Type B pancreatic cell (in vitro differentiated cells): ENCODE data around the gene LRTM2. TPM values are rescaled to one million over a fixed set of nuclear protein-coding genes. Genes with fewer than 3 reads are reported as not detected.

ENCODE experiments used
- DNase-seq: peaks from one replicate; pipeline ENCODE4 v3.0.0; 2021; ENCODE audit warnings: mixed read lengths; ENCODE audit not compliant: unreplicated experiment; ENCODE audit errors: extremely low spot score
- H3K27ac Mint-ChIP-seq: 2 replicates; pipeline ENCODE4 v1.8.0; 2021; ENCODE audit warnings: mild to moderate bottlenecking, mixed read lengths
- H3K27me3 Mint-ChIP-seq: 2 replicates; pipeline ENCODE4 v1.8.0; 2021; ENCODE audit warnings: mixed read lengths
- H3K36me3 Mint-ChIP-seq: 2 replicates; pipeline ENCODE4 v1.8.0; 2021; ENCODE audit warnings: mixed read lengths
- H3K4me1 Mint-ChIP-seq: one replicate; pipeline ENCODE4 v1.8.0; 2021; ENCODE audit warnings: mixed read lengths; ENCODE audit not compliant: unreplicated experiment
- H3K4me3 Mint-ChIP-seq: 2 replicates; pipeline ENCODE4 v1.8.0; 2021; ENCODE audit warnings: mild to moderate bottlenecking, mixed read lengths
- H3K9me3 Mint-ChIP-seq: 2 replicates; pipeline ENCODE4 v1.8.0; 2021; ENCODE audit warnings: mixed read lengths
- total RNA-seq: library from RNA; stranded (reverse); gene quantifications from 2 replicates; pipeline ENCODE4 v1.2.1, GENCODE V29; 2021; ENCODE audit warnings: low replicate concordance
- TF ChIP-seq, protein P1 (sequence below): fragments of 200-600 bp; sonication (generic); conservative IDR thresholded peaks from 2 replicates; pipeline ENCODE4 v1.5.0; 2021; ENCODE audit warnings: antibody characterized with exemption, mild to moderate bottlenecking

LRTM2 gene
- total RNA-seq, 1 donor from 2014 or later, result 0.12 TPM

DNA sequence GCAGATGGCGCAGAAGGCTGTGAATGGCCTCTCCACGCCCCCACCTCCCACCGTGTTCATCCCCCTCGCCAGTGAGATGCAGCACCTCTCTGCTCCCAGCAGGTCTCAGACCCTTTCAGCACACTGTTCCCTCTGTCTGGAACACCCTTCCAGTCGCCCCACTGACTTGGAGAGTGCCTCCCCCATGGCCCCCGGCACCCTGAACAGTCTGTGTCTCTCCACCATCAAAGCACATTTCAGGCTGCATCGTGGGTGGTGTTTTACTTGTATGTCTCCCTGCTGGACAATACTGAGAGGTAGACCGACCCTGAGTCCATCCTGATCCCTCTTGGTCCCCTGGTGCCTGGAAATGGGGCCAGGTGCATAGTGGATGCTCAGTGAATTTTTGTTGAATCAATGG, 63.1 kb downstream of the LRTM2 start:
- H3K27ac Mint-ChIP-seq, result no peak overlapping the region
- H3K4me3 Mint-ChIP-seq, result no peak overlapping the region
- no peaks in the 10 kb centered on the region for H3K4me1 Mint-ChIP-seq
- peaks cover 23% of the 10 kb centered on the region for H3K27me3 Mint-ChIP-seq
- TF ChIP-seq, protein P1, sequence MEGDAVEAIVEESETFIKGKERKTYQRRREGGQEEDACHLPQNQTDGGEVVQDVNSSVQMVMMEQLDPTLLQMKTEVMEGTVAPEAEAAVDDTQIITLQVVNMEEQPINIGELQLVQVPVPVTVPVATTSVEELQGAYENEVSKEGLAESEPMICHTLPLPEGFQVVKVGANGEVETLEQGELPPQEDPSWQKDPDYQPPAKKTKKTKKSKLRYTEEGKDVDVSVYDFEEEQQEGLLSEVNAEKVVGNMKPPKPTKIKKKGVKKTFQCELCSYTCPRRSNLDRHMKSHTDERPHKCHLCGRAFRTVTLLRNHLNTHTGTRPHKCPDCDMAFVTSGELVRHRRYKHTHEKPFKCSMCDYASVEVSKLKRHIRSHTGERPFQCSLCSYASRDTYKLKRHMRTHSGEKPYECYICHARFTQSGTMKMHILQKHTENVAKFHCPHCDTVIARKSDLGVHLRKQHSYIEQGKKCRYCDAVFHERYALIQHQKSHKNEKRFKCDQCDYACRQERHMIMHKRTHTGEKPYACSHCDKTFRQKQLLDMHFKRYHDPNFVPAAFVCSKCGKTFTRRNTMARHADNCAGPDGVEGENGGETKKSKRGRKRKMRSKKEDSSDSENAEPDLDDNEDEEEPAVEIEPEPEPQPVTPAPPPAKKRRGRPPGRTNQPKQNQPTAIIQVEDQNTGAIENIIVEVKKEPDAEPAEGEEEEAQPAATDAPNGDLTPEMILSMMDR, result no peak
- peaks cover 3% of the 10 kb centered on the region for H3K9me3 Mint-ChIP-seq
- no peak for DNase-seq
- no peaks in the 10 kb centered on the region for H3K36me3 Mint-ChIP-seq

DNA sequence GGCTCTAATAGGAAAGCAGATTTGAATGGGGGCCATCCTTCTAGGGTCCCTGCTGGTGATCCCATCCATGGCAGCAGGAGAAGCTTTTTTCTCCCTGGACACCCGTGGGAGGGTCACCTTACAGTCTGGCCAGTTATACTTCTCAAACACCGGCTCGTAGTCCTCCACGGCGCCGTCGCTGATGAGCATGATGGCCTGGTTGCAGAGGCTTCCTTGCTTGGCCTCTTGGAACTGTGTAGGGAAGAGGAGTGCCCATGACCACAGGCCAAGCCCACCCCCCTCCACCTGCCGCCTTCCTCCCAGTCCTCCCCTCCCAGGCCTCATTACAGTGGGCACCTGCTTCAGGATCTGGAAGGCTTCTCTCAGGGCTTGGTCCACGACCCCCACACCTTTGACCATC, 64.3 kb downstream of the LRTM2 start:
- Mint-ChIP-seq H3K27ac (no peak overlapping the region), H3K9me3 (peaks cover 6% of the 10 kb centered on the region), H3K36me3 (no peaks in the 10 kb centered on the region), H3K4me1 (no peaks in the 10 kb centered on the region), H3K4me3 (no peak overlapping the region), H3K27me3 (peaks cover 30% of the 10 kb centered on the region)
- TF ChIP-seq, protein P1, result no peak
- no peak for DNase-seq

DNA sequence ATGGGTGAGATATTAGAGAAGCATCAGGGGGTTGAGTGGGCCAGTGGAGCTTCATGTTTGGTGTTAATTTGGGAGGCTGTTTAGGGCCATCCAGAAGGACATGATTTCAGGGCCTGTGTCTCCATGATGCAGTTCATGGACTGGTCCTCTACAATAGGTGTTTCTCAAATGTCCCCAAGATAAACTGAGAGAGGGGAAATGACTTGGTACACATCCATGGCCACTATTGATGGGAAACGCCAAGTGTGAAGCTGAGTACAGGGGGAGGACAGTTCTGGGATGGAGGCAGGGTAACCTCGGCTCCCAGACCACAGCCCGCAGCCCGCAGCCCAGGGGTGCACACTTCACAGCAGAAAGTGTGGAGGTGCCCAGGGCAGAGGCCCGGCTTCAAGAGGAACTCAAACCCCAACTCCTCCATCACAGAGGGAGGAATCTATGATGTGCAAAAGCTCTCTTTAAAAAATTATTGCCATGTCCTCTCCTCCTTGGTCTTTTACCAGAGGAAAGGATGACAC, 64.8 kb downstream of the LRTM2 start:
- Mint-ChIP-seq H3K36me3 (no peaks in the 10 kb centered on the region), H3K9me3 (peaks cover 6% of the 10 kb centered on the region), H3K27ac (no peak overlapping the region)

DNA sequence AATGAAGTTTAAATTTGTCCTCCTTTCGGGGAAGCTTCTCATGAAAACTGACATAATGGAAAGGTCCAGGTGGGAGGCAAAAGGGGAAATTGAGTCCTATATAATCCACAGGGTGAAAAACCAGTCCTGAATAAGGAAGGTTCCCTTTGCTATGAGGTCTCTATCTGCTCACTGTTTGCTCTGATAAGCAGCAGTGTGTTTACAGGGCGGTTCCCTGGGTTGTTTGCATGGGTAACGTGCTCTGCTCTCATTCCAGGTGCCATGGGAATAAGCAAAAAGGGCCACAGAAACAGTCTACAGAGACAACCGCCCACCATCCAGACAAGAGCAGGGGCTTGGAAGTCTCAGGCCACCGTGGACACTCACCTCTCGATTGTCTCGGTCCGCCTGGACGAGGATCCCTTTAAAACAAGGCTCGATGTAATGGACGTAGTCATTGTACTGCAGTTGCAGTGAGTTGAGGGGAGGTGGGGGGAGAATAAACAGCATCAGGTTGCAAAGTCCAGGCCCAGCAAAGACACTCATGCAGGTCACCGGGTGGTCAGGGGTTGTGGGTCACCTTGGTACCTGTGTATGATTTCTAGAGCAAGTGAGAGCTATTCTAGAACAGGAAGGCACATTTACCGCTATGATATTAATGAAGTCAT, 65.4 kb downstream of the LRTM2 start:
- H3K4me1 Mint-ChIP-seq, result no peaks in the 10 kb centered on the region
- no peaks in the 10 kb centered on the region for H3K36me3 Mint-ChIP-seq
- H3K4me3 Mint-ChIP-seq, result no peak overlapping the region
- TF ChIP-seq, protein P1, result no peak
- H3K27me3 Mint-ChIP-seq, result peaks cover 30% of the 10 kb centered on the region
- no peak overlapping the region for H3K27ac Mint-ChIP-seq
- no peak for DNase-seq
- peaks cover 6% of the 10 kb centered on the region for H3K9me3 Mint-ChIP-seq

More for the DNA sequence above, 64.8 kb downstream of the LRTM2 start:
- TF ChIP-seq, protein P1, result no peak
- Mint-ChIP-seq H3K4me1 (no peaks in the 10 kb centered on the region), H3K27me3 (peaks cover 30% of the 10 kb centered on the region), H3K4me3 (no peak overlapping the region)
- DNase-seq, result no peak

Other genes starting within 250 kb of the LRTM2 start
- 16.7 and 28.8 TPM in 2 replicates for gene FBXL14, start 226.0 kb upstream of the LRTM2 start, total RNA-seq
- 11.3 and 42.9 TPM in 2 replicates for gene WNT5B, start 191.3 kb upstream of the LRTM2 start, total RNA-seq
- gene ADIPOR2, start 129.5 kb upstream of the LRTM2 start, total RNA-seq, result 49.2 and 103 TPM in 2 replicates
- gene CACNA2D4, start 98.1 kb downstream of the LRTM2 start, total RNA-seq, result 0.87 and 1.1 TPM in 2 replicates
- gene DCP1B, start 183.9 kb downstream of the LRTM2 start, total RNA-seq, result 22.3 and 29.8 TPM in 2 replicates
- gene CACNA1C, start 232.4 kb downstream of the LRTM2 start, total RNA-seq, result 12.7 and 14.3 TPM in 2 replicates